ENCODE measurements around the gene SLC2A9.
A peak's percentile ranks its signal among the peaks of the same experiment; 100 is the strongest.

SLC2A9 gene

GRCh38 chr4:9937078-9937477 is 84.2 kb downstream of the SLC2A9 start:
- Histone ChIP-seq H3K36me3 (ENCODE audit: control insufficient read depth in 1 of 2, insufficient read depth in 2 of 2, low read length in 2 of 2) (no peaks in the 10 kb centered on the region), H3K23ac (ENCODE audit: low read length) (no peak overlapping the region), H3K27ac (ENCODE audit: low read depth, low read length) (no peak overlapping the region)

GRCh38 chr4:9936129-9936644 is 85.1 kb downstream of the SLC2A9 start:
- H3K79me1 ChIP-seq (ENCODE audit: low read length) = no peaks in the 10 kb centered on the region
- H2AFZ ChIP-seq (ENCODE audit: insufficient read depth, low read length, poor library complexity) = no peak overlapping the region
- no peaks in the 10 kb centered on the region for H3K9me3 ChIP-seq (ENCODE audit: insufficient read depth, low read depth, low read length)
- no peak overlapping the region for H4K8ac ChIP-seq (ENCODE audit: low read depth, low read length)
- H3K36me3 ChIP-seq (ENCODE audit: control insufficient read depth in 1 of 2, insufficient read depth in 2 of 2, low read length in 2 of 2) = no peaks in the 10 kb centered on the region
- no peaks in the 10 kb centered on the region for H3K4me1 ChIP-seq (ENCODE audit: control insufficient read depth in 1 of 2, insufficient read depth in 2 of 2, low read length in 2 of 2)
- no peak overlapping the region for H3K4me3 ChIP-seq (ENCODE audit: low read depth, low read length)
- H3K79me2 ChIP-seq (ENCODE audit: control insufficient read depth, insufficient read depth, low read length, poor library complexity) = no peaks in the 10 kb centered on the region
- H2AK5ac ChIP-seq (ENCODE audit: low read length) = no peak overlapping the region
- no peak overlapping the region for H4K91ac ChIP-seq (ENCODE audit: low read depth, low read length)
- H3K4ac ChIP-seq (ENCODE audit: low read depth, low read length) = no peak overlapping the region
- no peak overlapping the region for H2BK5ac ChIP-seq (ENCODE audit: low read depth, low read length, poor library complexity)
- no peak overlapping the region for H2BK120ac ChIP-seq (ENCODE audit: insufficient read depth, low read length, poor library complexity)
- no peak overlapping the region for H3K4me2 ChIP-seq (ENCODE audit: low read length)
- peak in 1 of 2 donors; percentile 7 for DNase-seq
- H3K27me3 ChIP-seq (ENCODE audit: insufficient read depth, low read length) = no peaks in the 10 kb centered on the region
- no peak overlapping the region for H3K27ac ChIP-seq (ENCODE audit: low read depth, low read length)
- H3K9ac ChIP-seq (ENCODE audit: low read length) = no peak overlapping the region
- no CpG with 5 or more reads among the region's 5 CpGs for WGBS (ENCODE audit: extremely low coverage, insufficient coverage, insufficient read length)
- H2BK12ac ChIP-seq (ENCODE audit: low read length) = no peak overlapping the region
- no peak overlapping the region for H3K23ac ChIP-seq (ENCODE audit: low read length)
- H3K14ac ChIP-seq (ENCODE audit: low read length) = no peak overlapping the region
- H3K18ac ChIP-seq (ENCODE audit: low read length) = no peak overlapping the region
- H4K12ac ChIP-seq (ENCODE audit: low read depth, low read length) = no peak overlapping the region

More at GRCh38 chr4:9937078-9937477, 84.2 kb downstream of the SLC2A9 start:
- Histone ChIP-seq H3K4me1 (ENCODE audit: control insufficient read depth in 1 of 2, insufficient read depth in 2 of 2, low read length in 2 of 2) (no peaks in the 10 kb centered on the region), H3K27me3 (ENCODE audit: insufficient read depth, low read length) (no peaks in the 10 kb centered on the region), H2BK5ac (ENCODE audit: low read depth, low read length, poor library complexity) (no peak overlapping the region), H3K4me2 (ENCODE audit: low read length) (no peak overlapping the region), H3K79me2 (ENCODE audit: control insufficient read depth, insufficient read depth, low read length, poor library complexity) (no peaks in the 10 kb centered on the region), H3K4ac (ENCODE audit: low read depth, low read length) (no peak overlapping the region), H3K14ac (ENCODE audit: low read length) (no peak overlapping the region), H3K79me1 (ENCODE audit: low read length) (no peaks in the 10 kb centered on the region), H4K91ac (ENCODE audit: low read depth, low read length) (no peak overlapping the region), H3K18ac (ENCODE audit: low read length) (no peak overlapping the region), H3K9me3 (ENCODE audit: insufficient read depth, low read depth, low read length) (no peaks in the 10 kb centered on the region), H3K9ac (ENCODE audit: low read length) (no peak overlapping the region), H2AFZ (ENCODE audit: insufficient read depth, low read length, poor library complexity) (no peak overlapping the region), H2AK5ac (ENCODE audit: low read length) (no peak overlapping the region), H4K12ac (ENCODE audit: low read depth, low read length) (no peak overlapping the region), H3K4me3 (ENCODE audit: low read depth, low read length) (no peak overlapping the region), H4K8ac (ENCODE audit: low read depth, low read length) (no peak overlapping the region), H2BK12ac (ENCODE audit: low read length) (no peak overlapping the region), H2BK120ac (ENCODE audit: insufficient read depth, low read length, poor library complexity) (no peak overlapping the region)
- DNase-seq = no peak
- WGBS (ENCODE audit: extremely low coverage, insufficient coverage, insufficient read length) = no CpG with 5 or more reads among the region's 6 CpGs

- WGBS (ENCODE audit: extremely low coverage, insufficient coverage, insufficient read length) = no CpG with 5 or more reads among the region's 1 CpG
- Histone ChIP-seq H3K14ac (ENCODE audit: low read length) (no peak overlapping the region), H3K4ac (ENCODE audit: low read depth, low read length) (no peak overlapping the region)
These were observed 87.3 kb downstream of the SLC2A9 start for GRCh38 chr4:9933956-9934355.

GRCh38 chr4:9933184-9933583 is 88.1 kb downstream of the SLC2A9 start:
- H2BK12ac ChIP-seq (ENCODE audit: low read length) = no peak overlapping the region
- no CpG with 5 or more reads among the region's 4 CpGs for WGBS (ENCODE audit: extremely low coverage, insufficient coverage, insufficient read length)
- H3K4me2 ChIP-seq (ENCODE audit: low read length) = no peak overlapping the region
- H3K79me2 ChIP-seq (ENCODE audit: control insufficient read depth, insufficient read depth, low read length, poor library complexity) = no peaks in the 10 kb centered on the region
- DNase-seq = no peak
- H3K4me1 ChIP-seq (ENCODE audit: control insufficient read depth in 1 of 2, insufficient read depth in 2 of 2, low read length in 2 of 2) = peaks cover 2 to 7% of the 10 kb centered on the region in 2 experiments
- no peak overlapping the region for H2AFZ ChIP-seq (ENCODE audit: insufficient read depth, low read length, poor library complexity)
- no peak overlapping the region for H2AK5ac ChIP-seq (ENCODE audit: low read length)
- no peak overlapping the region for H3K23ac ChIP-seq (ENCODE audit: low read length)
- H3K18ac ChIP-seq (ENCODE audit: low read length) = no peak overlapping the region
- H3K4me3 ChIP-seq (ENCODE audit: low read depth, low read length) = no peak overlapping the region
- H2BK120ac ChIP-seq (ENCODE audit: insufficient read depth, low read length, poor library complexity) = no peak overlapping the region
- no peak overlapping the region for H2BK5ac ChIP-seq (ENCODE audit: low read depth, low read length, poor library complexity)
- H4K12ac ChIP-seq (ENCODE audit: low read depth, low read length) = no peak overlapping the region
- H3K79me1 ChIP-seq (ENCODE audit: low read length) = no peaks in the 10 kb centered on the region
- H3K36me3 ChIP-seq (ENCODE audit: control insufficient read depth in 1 of 2, insufficient read depth in 2 of 2, low read length in 2 of 2) = no peaks in the 10 kb centered on the region
- no peak overlapping the region for H3K27ac ChIP-seq (ENCODE audit: low read depth, low read length)
- H3K4ac ChIP-seq (ENCODE audit: low read depth, low read length) = no peak overlapping the region
- no peak overlapping the region for H4K91ac ChIP-seq (ENCODE audit: low read depth, low read length)
- no peak overlapping the region for H4K8ac ChIP-seq (ENCODE audit: low read depth, low read length)
- H3K14ac ChIP-seq (ENCODE audit: low read length) = no peak overlapping the region
- no peaks in the 10 kb centered on the region for H3K27me3 ChIP-seq (ENCODE audit: insufficient read depth, low read length)
- H3K9ac ChIP-seq (ENCODE audit: low read length) = no peak overlapping the region
- no peaks in the 10 kb centered on the region for H3K9me3 ChIP-seq (ENCODE audit: insufficient read depth, low read depth, low read length)

More at GRCh38 chr4:9933956-9934355, 87.3 kb downstream of the SLC2A9 start:
- H2BK120ac ChIP-seq (ENCODE audit: insufficient read depth, low read length, poor library complexity) = no peak overlapping the region
- no peaks in the 10 kb centered on the region for H3K27me3 ChIP-seq (ENCODE audit: insufficient read depth, low read length)
- no peak overlapping the region for H3K9ac ChIP-seq (ENCODE audit: low read length)
- DNase-seq = no peak
- H4K91ac ChIP-seq (ENCODE audit: low read depth, low read length) = no peak overlapping the region
- peaks cover 2 to 7% of the 10 kb centered on the region in 2 experiments for H3K4me1 ChIP-seq (ENCODE audit: control insufficient read depth in 1 of 2, insufficient read depth in 2 of 2, low read length in 2 of 2)
- H3K18ac ChIP-seq (ENCODE audit: low read length) = no peak overlapping the region
- H4K12ac ChIP-seq (ENCODE audit: low read depth, low read length) = no peak overlapping the region
- no peaks in the 10 kb centered on the region for H3K9me3 ChIP-seq (ENCODE audit: insufficient read depth, low read depth, low read length)
- no peak overlapping the region for H3K27ac ChIP-seq (ENCODE audit: low read depth, low read length)
- no peak overlapping the region for H3K4me2 ChIP-seq (ENCODE audit: low read length)
- no peak overlapping the region for H3K23ac ChIP-seq (ENCODE audit: low read length)
- H2BK12ac ChIP-seq (ENCODE audit: low read length) = no peak overlapping the region
- no peak overlapping the region for H2BK5ac ChIP-seq (ENCODE audit: low read depth, low read length, poor library complexity)
- H2AK5ac ChIP-seq (ENCODE audit: low read length) = no peak overlapping the region
- H3K79me2 ChIP-seq (ENCODE audit: control insufficient read depth, insufficient read depth, low read length, poor library complexity) = no peaks in the 10 kb centered on the region
- no peak overlapping the region for H2AFZ ChIP-seq (ENCODE audit: insufficient read depth, low read length, poor library complexity)
- H3K79me1 ChIP-seq (ENCODE audit: low read length) = no peaks in the 10 kb centered on the region
- H3K36me3 ChIP-seq (ENCODE audit: control insufficient read depth in 1 of 2, insufficient read depth in 2 of 2, low read length in 2 of 2) = no peaks in the 10 kb centered on the region
- H4K8ac ChIP-seq (ENCODE audit: low read depth, low read length) = no peak overlapping the region
- no peak overlapping the region for H3K4me3 ChIP-seq (ENCODE audit: low read depth, low read length)
